Naive thymus-derived CD4-positive, alpha-beta T cell (primary cell): ENCODE measurements around the gene DDX10. TPM values are rescaled to one million over a fixed set of nuclear protein-coding genes. Genes with fewer than 3 reads are reported as not detected.
"Not testable (repeated sequence)": the region's sequence is repeated elsewhere in the genome, so short reads cannot be mapped to it uniquely, and the experiment has no call there.

Experiments used
- ATAC-seq: fragments of 150-1000 bp; cut with Tn5 transposase; 2 replicates; pipeline ENCODE4 v1.10.0; 2021; ENCODE audit warnings: mild to moderate bottlenecking, moderate library complexity
- CTCF ChIA-PET: fragments of 350-600 bp; sonication (Branson Sonifier 250); formaldehyde crosslinking; loops from one replicate; lab custom pipeline; 2021; ENCODE audit warnings: antibody characterized with exemption; lab: Charles Lee
- POLR2A ChIA-PET: fragments of 350-600 bp; sonication (Branson Sonifier 250); formaldehyde crosslinking; loops from one replicate; lab custom pipeline; 2021; ENCODE audit warnings: antibody characterized with exemption, inconsistent platforms; lab: Charles Lee
- DNase-seq, 9 donors: peaks; one replicate each; pipeline versions ENCODE4 v3.0.0 to v3.0.0-alpha.2; 2020 to 2022; ENCODE audit warnings: mixed read lengths in 1 of 9
- H3K27ac ChIP-seq: one replicate; pipeline ENCODE4 v1.7.0; 2013; ENCODE audit warnings: mild to moderate bottlenecking, low read depth, low read length, moderate library complexity
- H3K27me3 ChIP-seq, 2 donors: one replicate each; pipeline ENCODE4 v1.7.0; 2013; ENCODE audit warnings: low read length in 2 of 2, mild to moderate bottlenecking in 2 of 2, moderate library complexity in 2 of 2; ENCODE audit not compliant: control insufficient read depth in 2 of 2, insufficient read depth in 2 of 2
- H3K36me3 ChIP-seq, 3 experiments: 1 replicate in 2 of 3; 2 replicates in 1 of 3; pipeline ENCODE4 v1.7.0; 2013; ENCODE audit warnings: low read length in 3 of 3, mild to moderate bottlenecking in 3 of 3, moderate library complexity in 1 of 3; ENCODE audit not compliant: insufficient read depth in 3 of 3, control insufficient read depth in 2 of 3
- H3K4me1 ChIP-seq, 2 donors: one replicate each; pipeline ENCODE4 v1.7.0; 2013; ENCODE audit warnings: low read length in 2 of 2, mild to moderate bottlenecking in 2 of 2, moderate library complexity in 1 of 2; ENCODE audit not compliant: control insufficient read depth in 2 of 2, insufficient read depth in 2 of 2
- H3K4me3 ChIP-seq: 2 replicates; pipeline ENCODE4 v1.7.0; 2013; ENCODE audit warnings: mild to moderate bottlenecking, low read length
- H3K9me3 ChIP-seq, 3 experiments: 1 replicate in 2 of 3; 2 replicates in 1 of 3; pipeline ENCODE4 v1.7.0; 2013; ENCODE audit warnings: low read length in 3 of 3; ENCODE audit not compliant: control insufficient read depth in 2 of 3
- H3K27ac Mint-ChIP-seq, 9 donors: one replicate each; pipeline ENCODE4 v1.8.0; 2020 to 2022; ENCODE audit warnings: mixed read lengths in 9 of 9, mild to moderate bottlenecking in 8 of 9, moderate library complexity in 5 of 9, inconsistent platforms in 2 of 9
- H3K27me3 Mint-ChIP-seq, 5 donors: one replicate each; pipeline ENCODE4 v1.8.0; 2021 to 2022; ENCODE audit warnings: mixed read lengths in 5 of 5, mild to moderate bottlenecking in 1 of 5
- H3K36me3 Mint-ChIP-seq, 5 donors: one replicate each; pipeline ENCODE4 v1.8.0; 2020 to 2022; ENCODE audit warnings: mixed read lengths in 5 of 5, mild to moderate bottlenecking in 3 of 5, inconsistent platforms in 1 of 5
- H3K4me1 Mint-ChIP-seq, 7 donors: one replicate each; pipeline ENCODE4 v1.8.0; 2020 to 2022; ENCODE audit warnings: mixed read lengths in 7 of 7, mild to moderate bottlenecking in 3 of 7, inconsistent platforms in 1 of 7
- H3K4me3 Mint-ChIP-seq, 10 donors: one replicate each; pipeline ENCODE4 v1.8.0; 2020 to 2022; ENCODE audit warnings: mild to moderate bottlenecking in 10 of 10, mixed read lengths in 10 of 10, moderate library complexity in 6 of 10, inconsistent platforms in 2 of 10
- H3K9me3 Mint-ChIP-seq, 11 donors: one replicate each; pipeline ENCODE4 v1.8.0; 2020 to 2022; ENCODE audit warnings: mixed read lengths in 11 of 11, mild to moderate bottlenecking in 4 of 11, inconsistent platforms in 1 of 11, moderate library complexity in 1 of 11
- intact Hi-C, 2 donors: fragments of 100-400 bp; cut with micrococcal nuclease; formaldehyde crosslinking; loops; one replicate each; pipeline ENCODE4 v1.15.1; 2023
- polyA plus RNA-seq, 2 donors: library from polyadenylated mRNA; unstranded; fragments of 300-500 nt; fragmentation: Illumina TruSeq; gene quantifications; one replicate each; pipeline ENCODE4 v1.2.3, GENCODE V29; 2021
- total RNA-seq, 6 experiments: library from RNA in 5 of 6; stranded (reverse) in 5 of 6; gene quantifications; 1 replicate in 5 of 6; 2 replicates in 1 of 6; pipeline ENCODE4 v1.2.3 and lab custom pipeline; 2021 to 2026

Gene DDX10
- total and polyA plus RNA-seq, 7 experiments from 2014 or later: 14.8 to 34.6 (median 22.4) TPM

DNA sequence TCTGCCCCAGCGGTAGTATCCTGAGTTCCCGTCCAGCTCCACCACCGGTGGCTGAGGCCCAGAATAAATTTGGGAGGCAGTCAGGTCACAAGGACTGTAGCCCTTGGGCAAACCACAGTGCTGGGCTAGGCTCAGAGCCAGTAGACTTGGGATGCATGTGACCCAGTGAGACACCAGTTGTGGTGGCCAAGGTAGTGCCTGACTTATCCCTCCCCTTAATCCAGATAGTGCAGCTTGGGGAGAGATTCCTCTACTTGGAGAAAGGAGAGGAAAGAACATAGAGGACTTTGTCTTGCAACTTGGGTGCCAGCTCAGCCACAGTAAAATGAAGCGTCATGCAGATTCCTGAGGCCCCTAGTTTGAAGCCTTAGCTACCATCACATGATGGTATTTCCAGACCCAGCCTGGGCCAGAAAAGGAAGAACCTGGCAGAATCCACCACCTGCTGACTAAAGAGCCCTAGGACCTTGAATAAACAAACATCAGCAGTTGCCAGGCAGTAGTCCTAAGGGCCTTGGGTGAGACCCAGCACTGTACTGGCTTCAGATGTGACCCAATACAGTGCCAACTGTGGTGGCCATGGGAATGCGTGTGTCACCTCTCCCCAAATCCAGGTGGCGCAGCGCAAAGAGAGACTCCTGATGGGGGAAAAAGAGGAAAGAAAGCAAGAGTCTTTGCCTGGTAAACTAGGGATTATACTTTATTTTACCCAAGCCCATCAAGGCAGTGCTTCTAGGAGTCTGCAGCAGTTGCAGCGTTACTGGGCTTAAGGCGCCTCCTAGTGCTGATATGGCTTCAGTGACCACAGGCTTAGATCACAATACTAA is 17.0 kb upstream of the DDX10 start:
- DNase-seq (peak; percentile 17 to 70 (median 62)), ATAC-seq (peak; percentile 91)
- Mint-ChIP-seq H3K9me3 (peaks cover 0 to 2% (median 0%) of the 10 kb centered on the region in 11 donors), H3K27ac (no peak overlapping the region), H3K4me3 (no peak overlapping the region), H3K4me1 (no peaks in the 10 kb centered on the region), H3K36me3 (no peaks in the 10 kb centered on the region), H3K27me3 (peaks cover 0 to 9% (median 0%) of the 10 kb centered on the region in 5 donors)
- Histone ChIP-seq H3K9me3 (no peaks in the 10 kb centered on the region), H3K4me3 (no peak overlapping the region), H3K4me1 (no peaks in the 10 kb centered on the region), H3K27me3 (no peaks in the 10 kb centered on the region), H3K27ac (no peak overlapping the region), H3K36me3 (no peaks in the 10 kb centered on the region)
- intact Hi-C loops: loop anchor here (1.0 to 5.0 kb wide), 11 partner anchors 56 to 732 kb away; partner anchors contain the start of genes CUL5 (in 2 of the 2), ACAT1 (in 1 of the 2) and EXPH5 (in 1 of the 2)
- ChIA-PET CTCF (interaction anchor here (0.6 to 2.1 kb wide), 6 partner anchors 17 to 529 kb away, joined by 3 to 14 read pairs (median 4); partner anchors contain the start of gene DDX10), POLR2A (no interaction called here)

DNA sequence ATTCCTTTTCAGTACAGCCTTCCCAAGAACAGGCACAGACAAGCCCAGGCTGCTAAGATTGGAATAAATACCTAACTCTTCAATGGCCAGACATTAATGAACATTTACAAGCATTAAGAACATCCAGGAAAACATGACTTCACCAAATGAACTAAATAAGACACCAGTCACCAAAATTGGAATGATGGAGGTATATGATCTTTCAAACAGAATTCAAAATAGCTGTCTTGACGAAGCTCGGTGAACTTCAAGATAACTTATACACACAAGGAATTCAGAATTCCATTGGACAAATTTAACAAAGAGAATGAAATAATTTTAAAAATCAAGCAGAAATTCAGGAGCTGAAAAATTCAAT is 16.4 kb upstream of the DDX10 start:
- ATAC-seq: no peak
- H3K4me1 Mint-ChIP-seq: no peaks in the 10 kb centered on the region
- H3K4me3 Mint-ChIP-seq: no peak overlapping the region
- Histone ChIP-seq H3K27me3 (no peaks in the 10 kb centered on the region), H3K4me1 (no peaks in the 10 kb centered on the region), H3K4me3 (no peak overlapping the region), H3K27ac (no peak overlapping the region), H3K36me3 (no peaks in the 10 kb centered on the region), H3K9me3 (no peaks in the 10 kb centered on the region)
- H3K27me3 Mint-ChIP-seq: peaks cover 0 to 11% (median 0%) of the 10 kb centered on the region in 5 donors
- DNase-seq: no peak
- H3K9me3 Mint-ChIP-seq: peaks cover 0 to 2% (median 0%) of the 10 kb centered on the region in 11 donors
- ChIA-PET CTCF (interaction anchor here (0.7 to 2.1 kb wide), 4 partner anchors 230 to 641 kb away, joined by 3 to 14 read pairs (median 4); no protein-coding TSS in a partner anchor), POLR2A (no interaction called here)
- intact Hi-C loops: loop anchor here (1.0 to 5.0 kb wide), 11 partner anchors 56 to 732 kb away; partner anchors contain the start of genes CUL5 (in 2 of the 2), ACAT1 (in 1 of the 2) and EXPH5 (in 1 of the 2)
- H3K36me3 Mint-ChIP-seq: no peaks in the 10 kb centered on the region
- no peak overlapping the region for H3K27ac Mint-ChIP-seq

DNA sequence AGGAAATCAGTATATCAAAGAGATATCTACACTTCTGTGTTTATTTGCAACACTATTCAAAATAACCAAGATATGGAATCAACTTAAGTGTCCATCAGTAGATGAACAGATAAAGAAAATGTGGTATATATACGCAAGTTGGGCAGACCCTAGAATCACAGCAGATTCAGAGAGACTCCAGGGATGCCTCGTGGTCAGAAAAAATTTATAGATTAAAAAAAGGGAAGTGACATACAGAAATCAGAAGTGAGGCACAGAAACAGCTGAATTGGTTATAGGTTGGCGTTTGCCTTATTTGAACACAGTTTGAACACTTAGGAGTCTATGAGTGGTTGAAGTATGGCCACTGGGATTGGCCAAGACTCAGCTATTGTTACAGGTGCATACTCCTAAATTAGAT is 10.8 kb upstream of the DDX10 start:
- H3K4me1 Mint-ChIP-seq, ATAC-seq, H3K27me3 ChIP-seq, H3K4me1 ChIP-seq, POLR2A ChIA-PET, H3K4me3 Mint-ChIP-seq, H3K27ac ChIP-seq, H3K27ac Mint-ChIP-seq, H3K9me3 Mint-ChIP-seq, H3K36me3 ChIP-seq, DNase-seq, H3K36me3 Mint-ChIP-seq, H3K9me3 ChIP-seq, H3K4me3 ChIP-seq: not testable (repeated sequence)
- CTCF ChIA-PET: interaction anchor here (1.2 kb wide), 1 partner anchor 309 kb away, joined by 3 read pairs; no protein-coding TSS in a partner anchor
- intact Hi-C loops: loop anchor here in 1 of 2 donors (2.0 kb wide), 1 partner anchor 1077 kb away; no protein-coding TSS in a partner anchor
- peaks cover 0 to 28% (median 0%) of the 10 kb centered on the region in 5 donors for H3K27me3 Mint-ChIP-seq

DNA sequence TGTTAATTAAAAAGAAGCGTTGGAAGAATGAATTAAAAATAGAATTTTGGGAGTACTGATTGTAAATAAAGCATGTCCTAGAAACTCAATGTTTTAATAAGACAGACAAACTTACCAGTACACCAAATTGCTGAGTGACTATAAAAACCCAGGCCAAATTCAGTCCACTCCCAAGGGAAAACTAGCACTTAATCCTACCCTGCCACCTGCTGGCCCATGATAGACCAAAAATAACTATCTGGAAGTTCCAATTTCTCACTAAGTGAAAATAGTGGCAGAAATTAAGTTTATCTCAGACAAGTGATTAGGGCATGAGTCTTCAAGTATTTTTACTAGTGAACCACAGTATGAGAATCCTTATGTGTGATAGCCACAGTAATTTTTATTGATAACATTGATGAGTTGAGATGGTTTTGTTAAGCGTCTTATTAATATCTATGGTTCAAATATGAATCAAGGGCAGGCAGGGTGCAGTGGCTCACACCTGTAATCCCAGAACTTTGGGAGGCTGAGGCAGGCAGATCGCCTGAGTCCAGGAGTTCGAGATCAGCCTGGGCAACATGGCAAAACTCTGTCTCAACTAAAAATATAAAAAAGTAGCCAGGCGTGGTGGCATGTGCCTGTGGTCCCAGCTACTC is 9.8 kb upstream of the DDX10 start:
- Histone ChIP-seq H3K27me3 (no peaks in the 10 kb centered on the region), H3K9me3 (no peaks in the 10 kb centered on the region), H3K36me3 (no peaks in the 10 kb centered on the region), H3K27ac (no peak overlapping the region), H3K4me1 (no peaks in the 10 kb centered on the region), H3K4me3 (no peak overlapping the region)
- DNase-seq (peak in 5 of 9 donors; percentile 5 to 31 (median 13)), ATAC-seq (no peak)
- intact Hi-C loops: loop anchor here in 1 of 2 donors (2.0 to 5.0 kb wide), 3 partner anchors 913 to 1093 kb away; no protein-coding TSS in a partner anchor
- Mint-ChIP-seq H3K36me3 (no peaks in the 10 kb centered on the region), H3K27me3 (peaks cover 0 to 26% (median 0%) of the 10 kb centered on the region in 5 donors), H3K9me3 (no peaks in the 10 kb centered on the region), H3K27ac (no peak overlapping the region), H3K4me3 (no peak overlapping the region), H3K4me1 (peaks cover 0 to 5% (median 0%) of the 10 kb centered on the region in 7 donors)
- POLR2A ChIA-PET: no interaction called here
- CTCF ChIA-PET: interaction anchor here (0.7 to 1.1 kb wide), 2 partner anchors 647 to 1246 kb away, joined by 3 to 5 read pairs; partner anchors contain the start of gene CUL5

DNA sequence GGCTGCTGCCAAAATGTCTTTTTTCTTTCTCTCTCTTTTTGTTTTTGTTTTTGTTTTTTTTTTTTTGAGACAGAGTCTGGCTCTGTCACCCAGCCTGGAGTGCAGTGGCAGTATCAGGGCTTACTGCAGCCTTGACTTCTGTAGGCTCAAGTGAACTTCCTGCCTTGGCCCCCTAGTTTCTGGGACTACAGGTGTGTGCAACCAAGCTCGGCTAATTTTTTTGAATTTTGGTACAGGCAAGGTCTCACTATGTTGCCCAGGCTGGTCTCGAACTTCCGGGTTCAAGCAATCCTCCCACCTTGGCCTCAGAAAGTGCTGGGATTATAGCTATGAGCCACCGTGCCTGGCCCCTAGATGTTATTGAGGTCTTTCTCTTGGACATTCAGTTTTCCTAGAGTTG is 2.2 kb upstream of the DDX10 start:
- Mint-ChIP-seq H3K4me1 (peaks cover 17 to 34% (median 28%) of the 10 kb centered on the region in 7 donors), H3K9me3 (peaks cover 0 to 6% (median 0%) of the 10 kb centered on the region in 11 donors), H3K27me3 (peaks cover 0 to 14% (median 0%) of the 10 kb centered on the region in 5 donors), H3K36me3 (peaks cover 0 to 6% (median 2%) of the 10 kb centered on the region in 5 donors), H3K27ac (peak overlapping the region in 1 of 9 donors; percentile 42), H3K4me3 (no peak overlapping the region)
- Histone ChIP-seq H3K27me3 (no peaks in the 10 kb centered on the region), H3K9me3 (no peaks in the 10 kb centered on the region), H3K4me3 (no peak overlapping the region), H3K4me1 (peaks cover 18 to 22% of the 10 kb centered on the region in 2 donors), H3K27ac (no peak overlapping the region), H3K36me3 (no peaks in the 10 kb centered on the region)
- intact Hi-C loops: loop anchor here in 1 of 2 donors (10.0 kb wide), 2 partner anchors 738 to 808 kb away; partner anchors contain the start of genes RAB39A and SLC35F2
- ATAC-seq: no peak
- no peak for DNase-seq
- POLR2A ChIA-PET: no interaction called here
- CTCF ChIA-PET: no interaction called here
